Dermis microvascular lymphatic vessel endothelial cell (primary cell): ENCODE data around the gene ROR2. TPM values are rescaled to one million over a fixed set of nuclear protein-coding genes. Genes with fewer than 3 reads are reported as not detected.

Experiments
- DNase-seq, 2 donors: peaks; one replicate each; pipeline versions ENCODE4 v3.0.0 to v3.0.0-alpha.2; 2010; ENCODE audit warnings: low read depth in 2 of 2
- total RNA-seq: library from RNA; depleted of rRNA; stranded (reverse); fragments of >200 nt; gene quantifications from 2 replicates; pipeline ENCODE4 v1.2.1, GENCODE V29; 2014

ROR2 gene
- total RNA-seq, 1 donor from 2014 or later, result not detected

DNA sequence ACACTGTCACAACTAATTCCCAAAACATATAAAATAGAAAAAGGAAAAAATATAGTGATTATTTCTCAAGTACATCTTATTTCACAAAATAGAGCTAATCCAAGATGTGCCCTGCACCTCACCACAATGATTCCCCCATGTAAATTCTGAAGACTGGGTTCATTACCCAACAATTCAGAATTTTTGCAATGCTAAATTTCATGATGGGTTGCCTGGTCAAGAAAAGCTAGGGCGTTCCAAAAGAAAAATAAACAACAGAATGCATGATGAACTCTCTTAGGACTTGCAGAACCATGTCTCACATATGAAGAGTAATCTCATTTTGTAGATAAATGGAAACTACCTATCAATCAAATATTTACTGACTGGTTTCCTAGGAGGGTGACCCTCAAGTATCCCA is 266.8 kb downstream of the ROR2 start:
- DNase-seq, result no peak

DNA sequence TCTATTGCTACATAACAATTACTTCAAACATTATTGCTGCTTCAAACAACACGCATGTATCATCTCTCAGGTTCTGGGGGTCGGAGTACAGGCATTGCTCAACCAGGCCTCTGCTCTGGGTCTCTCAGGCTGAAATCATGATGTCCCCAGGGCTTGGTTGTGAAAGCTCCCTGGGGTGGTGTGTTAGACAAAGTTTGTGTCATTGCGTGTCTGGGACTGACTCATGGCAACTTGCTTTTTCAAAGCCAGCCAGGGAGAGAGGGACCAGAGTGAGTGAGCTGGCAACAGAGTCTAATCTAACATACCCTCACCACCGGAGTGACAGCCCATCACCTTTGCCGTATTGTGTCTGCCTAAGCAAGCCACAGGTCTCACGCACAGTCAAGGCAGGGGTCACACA is 267.2 kb downstream of the ROR2 start:
- DNase-seq, result no peak

DNA sequence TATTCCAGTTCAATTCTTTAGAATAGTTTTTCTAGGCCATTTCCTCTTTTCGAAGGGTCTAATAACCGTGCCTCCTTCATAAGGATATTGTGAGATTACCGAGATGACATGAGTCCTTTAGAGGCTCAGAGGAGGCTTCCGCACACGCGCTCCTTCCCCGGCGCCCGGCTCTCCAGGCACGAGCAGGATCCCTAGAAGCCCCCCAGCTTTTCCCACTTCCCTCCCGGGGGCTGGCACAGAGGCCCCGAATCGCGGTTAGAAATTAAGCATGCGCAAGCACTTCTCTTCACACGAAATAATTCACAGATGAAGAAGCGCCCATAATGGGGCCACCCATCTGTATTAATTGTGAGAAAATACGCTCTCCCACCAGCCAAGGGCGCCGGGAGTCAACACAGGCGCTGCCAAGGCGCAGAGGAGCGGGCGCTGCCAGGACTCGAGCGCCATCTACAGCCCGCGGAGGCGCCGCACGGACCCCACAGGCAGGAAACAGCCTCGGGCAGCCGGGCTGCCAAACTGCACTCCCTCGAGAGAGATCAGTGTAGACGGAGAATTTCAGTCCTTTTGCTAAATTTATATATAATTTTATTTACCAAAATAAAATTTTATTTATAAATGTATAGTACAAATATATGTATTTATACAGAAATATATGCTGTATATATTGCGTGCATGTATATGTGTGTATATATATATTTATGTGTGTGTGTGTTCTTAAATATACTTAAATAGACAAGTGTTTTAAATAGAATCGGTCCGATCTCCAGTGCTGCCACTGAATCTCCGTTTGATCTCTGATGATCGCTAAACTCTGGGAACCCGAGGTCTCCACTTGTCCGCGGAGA is 268.3 kb downstream of the ROR2 start:
- DNase-seq, result peak; percentile 21 to 50

DNA sequence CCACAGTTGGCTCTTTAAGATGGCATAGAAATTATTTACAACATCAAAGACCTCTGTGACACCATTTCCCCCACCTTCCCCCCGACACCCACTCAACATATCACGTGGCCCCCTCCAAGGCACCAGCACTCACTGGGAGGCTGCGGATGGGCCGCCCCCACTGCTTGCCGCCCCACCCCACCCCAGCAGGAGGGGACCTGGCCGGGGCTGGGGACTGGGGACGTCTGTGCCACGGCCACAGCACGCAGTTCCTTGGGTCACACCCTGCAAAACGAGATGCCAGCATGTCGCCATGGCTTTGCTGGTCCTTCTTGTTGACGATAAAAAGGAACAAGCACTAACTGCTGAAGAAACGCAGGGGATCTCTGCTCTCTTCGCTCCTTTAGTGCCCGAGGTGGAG is 269.0 kb downstream of the ROR2 start:
- no peak for DNase-seq

DNA sequence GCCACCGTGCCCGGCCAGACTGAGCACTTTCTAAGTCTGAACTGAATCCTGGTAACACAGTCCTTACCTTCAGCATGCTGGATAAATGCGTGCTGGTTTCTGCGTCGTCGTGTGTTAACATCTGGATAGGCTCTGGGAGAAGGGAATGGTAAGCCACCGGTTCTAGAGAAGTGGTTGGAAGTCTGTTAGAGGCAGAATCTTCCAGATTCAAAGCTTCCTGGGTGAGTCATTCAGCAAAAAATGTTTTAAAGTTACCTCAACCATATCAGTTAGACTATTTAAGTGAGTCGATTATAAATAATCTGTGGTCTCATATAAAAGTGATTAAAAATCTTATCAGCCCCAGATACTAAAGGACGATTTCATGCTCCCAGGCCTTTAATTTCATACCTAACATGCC is 269.9 kb downstream of the ROR2 start:
- DNase-seq, result no peak

DNA sequence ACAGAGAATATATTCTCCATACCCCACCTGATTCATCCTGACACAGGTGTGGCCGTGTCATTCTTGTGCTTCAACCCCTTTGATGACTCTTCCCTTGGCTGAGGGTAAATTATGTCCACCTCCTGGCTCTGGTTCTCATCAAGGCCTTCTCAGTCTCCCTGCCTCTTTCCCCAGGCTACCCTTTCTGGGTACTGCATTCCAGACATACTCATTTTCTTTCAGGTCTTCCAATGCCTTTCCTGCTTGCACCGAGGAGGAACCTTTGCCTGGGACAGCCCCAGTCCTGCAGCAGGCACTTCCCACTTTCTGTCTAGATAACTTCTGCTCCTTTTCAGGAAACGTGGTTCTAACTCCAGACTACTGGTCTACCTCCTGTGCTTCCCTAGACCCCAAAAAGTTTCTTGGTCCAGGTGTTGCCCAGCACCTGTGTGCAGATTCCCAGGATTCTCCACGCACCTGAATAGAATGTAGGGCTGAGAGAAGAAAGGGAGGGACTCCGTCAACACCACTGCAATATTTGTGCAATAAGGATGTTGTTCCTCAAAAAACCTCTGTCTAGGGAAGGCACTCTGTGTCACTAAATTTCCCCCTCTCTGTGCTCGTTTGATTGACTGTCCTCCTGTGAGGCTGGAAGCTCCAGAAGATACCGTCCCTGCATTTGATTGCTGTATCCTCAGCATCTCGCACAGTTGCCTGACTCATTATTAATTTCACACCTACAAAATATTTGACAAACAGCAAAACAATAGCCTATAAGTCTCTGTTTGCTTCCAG is 271.0 kb downstream of the ROR2 start:
- DNase-seq, result no peak

DNA sequence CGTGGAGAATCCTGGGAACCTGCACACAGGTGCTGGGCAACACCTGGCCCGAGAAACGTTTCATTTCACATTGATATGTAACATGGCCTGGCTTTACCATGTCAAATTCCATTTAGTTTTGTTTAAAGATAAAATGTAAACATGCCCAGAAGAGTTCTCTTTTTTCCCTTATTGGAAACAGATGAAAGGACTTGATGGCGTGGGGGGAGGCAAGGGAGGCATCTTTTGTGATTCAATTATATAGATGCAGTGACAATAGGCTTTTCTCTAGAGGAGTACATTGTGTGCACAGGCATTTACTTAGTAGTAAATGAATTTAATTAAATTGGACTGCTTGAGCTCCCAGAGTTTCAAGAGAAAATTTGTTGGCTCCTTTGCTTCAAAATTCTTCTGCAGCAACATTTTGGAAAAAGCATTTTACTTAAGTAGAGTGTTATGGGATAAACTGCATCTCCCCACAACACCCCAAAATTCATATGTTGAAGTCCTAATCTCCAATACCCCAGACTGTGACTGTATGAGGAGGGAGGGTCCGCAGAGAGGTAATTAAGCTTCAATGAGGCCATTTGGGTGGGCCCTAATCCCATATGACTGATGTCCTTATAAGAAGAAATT is 272.1 kb downstream of the ROR2 start:
- DNase-seq, result no peak

DNA sequence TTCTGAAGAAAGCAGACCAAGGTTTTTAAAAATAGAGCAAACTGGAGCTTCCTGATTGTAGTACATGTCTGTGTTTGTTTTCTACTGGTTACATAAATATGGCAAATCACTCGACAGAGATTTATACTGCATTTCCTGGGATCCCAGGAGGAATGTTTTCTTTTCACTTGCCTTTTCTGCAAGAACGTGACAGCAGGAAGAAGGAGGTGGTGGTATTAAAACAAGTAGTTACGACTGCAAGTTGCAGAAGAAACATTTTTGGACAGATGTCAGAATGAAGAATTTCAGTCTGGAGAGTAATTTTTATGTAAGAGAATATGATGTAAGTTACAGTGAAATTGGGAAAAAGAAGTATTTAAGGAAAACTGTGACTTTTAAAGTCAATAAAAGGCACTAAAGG is 272.7 kb downstream of the ROR2 start:
- no peak for DNase-seq

DNA sequence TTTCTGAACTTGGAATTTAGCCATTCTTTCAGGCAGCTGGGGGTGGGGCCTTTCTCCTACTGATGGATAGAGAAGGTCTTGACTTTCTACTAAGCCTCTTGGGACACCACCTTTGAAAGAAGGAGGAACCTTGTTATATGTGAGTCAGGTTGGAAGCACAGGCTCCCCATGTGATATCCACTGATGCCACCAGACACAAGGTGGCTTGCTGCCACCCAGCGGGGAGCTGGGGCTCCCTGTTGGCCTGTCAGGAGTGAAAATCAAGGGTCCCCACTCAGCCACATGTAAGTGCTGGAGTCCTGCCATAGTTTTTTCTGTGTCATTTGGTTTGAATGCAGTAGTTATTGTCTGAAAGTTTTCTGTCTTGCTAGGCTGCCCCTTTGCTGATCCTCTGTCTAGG is 274.0 kb downstream of the ROR2 start:
- DNase-seq, result no peak

DNA sequence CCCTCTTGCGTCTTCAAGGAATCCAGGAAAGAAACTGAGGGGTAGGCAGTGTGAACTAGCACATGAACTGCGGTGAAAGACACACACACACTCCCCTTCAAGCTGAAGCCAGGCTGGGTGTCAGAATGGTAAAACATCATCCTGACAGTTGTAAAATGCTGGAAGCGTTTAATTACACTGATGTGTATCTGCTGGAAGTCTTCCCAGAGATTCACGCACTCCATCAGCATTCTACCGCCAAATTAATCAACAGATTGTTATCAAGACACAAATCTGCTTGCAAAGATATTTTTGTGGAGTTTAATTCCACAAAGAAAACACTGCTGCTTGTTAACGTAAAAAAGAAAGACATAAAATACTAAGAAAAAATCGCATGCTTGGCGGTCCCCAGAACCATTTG is 285.4 kb downstream of the ROR2 start:
- no peak for DNase-seq

DNA sequence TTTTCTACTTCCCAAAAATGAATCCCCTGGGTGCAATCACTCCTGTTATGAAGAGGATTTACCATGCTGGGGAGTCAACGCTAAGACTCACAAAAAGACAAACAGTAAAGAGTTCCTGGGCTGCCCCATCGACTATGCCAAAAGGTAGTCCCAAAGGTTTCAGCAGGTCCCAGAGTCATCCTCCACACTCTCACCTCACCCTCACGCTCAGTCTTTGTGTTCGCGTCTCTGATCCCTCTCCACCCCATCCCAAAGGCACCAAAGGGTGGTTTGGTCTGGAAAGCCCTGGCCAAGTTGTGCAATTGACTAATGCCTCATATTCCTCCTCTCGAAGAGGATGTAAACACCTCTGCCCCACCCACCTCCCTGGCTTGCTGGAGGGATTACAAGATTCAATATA is 286.2 kb downstream of the ROR2 start:
- no peak for DNase-seq

DNA sequence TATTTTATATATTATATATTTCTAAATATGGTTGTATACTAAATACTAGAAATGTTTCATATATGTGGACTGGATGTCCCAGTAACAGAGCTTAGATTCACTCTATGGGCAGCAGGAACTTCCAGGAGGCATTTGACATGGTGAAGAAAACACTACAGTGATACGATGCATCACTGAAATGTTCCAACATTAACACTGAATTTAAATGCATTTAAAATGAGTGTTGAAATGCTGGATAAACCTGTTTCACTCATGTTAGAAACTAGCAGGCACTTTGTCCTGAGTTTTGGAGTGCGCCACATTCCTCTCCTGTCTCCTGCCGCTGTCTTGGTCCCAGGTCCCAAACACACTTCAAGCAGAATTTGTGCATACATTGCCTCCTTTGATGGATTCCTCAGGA is 288.6 kb downstream of the ROR2 start:
- no peak for DNase-seq

DNA sequence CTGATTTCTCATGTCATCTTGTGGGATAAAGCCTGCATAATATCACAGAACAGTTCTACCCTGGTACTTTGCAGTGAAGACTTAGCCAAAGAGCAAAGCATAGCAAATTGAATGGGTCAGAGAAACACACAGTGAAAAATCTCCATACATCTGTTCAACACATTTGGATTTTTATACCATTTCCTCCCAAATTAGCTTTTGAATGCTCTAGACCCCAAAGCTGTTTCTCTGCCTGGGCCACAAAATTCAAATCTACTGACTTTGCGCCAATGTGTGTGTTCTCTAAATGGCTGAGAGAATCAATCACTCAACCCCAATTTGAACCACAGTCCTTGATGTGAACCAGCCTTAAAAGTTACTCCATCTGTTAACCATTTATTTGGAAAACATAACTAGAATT is 289.5 kb downstream of the ROR2 start:
- DNase-seq, result no peak

DNA sequence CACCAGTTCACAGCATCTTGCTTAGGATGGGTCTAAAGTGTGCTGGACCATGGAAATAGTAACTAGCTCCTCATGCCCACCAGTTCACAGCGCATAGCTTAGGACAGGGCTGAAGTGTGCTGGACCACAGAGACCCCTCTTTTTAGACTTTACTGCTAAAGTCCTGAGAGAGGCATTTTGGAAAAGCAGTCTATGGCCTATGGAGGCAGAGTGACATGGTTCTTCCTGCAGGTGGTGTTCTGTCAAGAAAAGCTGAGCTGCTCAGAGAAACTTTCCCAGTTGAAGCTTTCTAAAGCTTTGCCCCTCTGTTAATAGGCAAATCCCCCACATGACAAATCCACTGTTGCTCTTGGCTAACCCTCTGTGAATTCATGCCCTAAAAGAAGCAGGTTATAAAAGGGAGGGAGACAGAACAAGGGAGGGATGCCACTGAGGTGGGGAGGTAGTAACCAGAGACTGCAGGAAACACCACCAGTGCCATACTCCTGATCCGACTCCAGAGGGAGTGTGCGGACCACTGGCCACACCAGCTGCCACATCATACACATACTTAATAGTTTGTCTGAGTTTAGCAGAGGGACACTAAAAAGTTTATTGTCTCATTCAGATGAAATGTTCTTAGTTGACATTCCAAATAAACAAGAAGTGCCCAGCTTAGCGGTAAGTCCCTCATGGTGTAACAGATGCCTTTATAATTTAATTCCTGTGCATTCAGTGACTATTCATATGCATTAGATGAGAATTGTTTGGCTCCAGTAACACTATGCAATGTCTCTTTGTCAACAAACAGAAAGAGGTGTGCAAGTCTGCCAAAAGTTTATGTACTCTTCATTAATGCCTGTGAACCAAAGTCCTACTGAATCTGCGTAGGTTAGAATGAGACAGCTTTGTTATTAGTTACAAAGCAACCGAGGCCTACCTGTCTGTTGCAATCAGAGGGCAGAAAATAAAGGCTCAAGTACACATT is 290.2 kb downstream of the ROR2 start:
- DNase-seq, result peak; percentile 12 to 27

DNA sequence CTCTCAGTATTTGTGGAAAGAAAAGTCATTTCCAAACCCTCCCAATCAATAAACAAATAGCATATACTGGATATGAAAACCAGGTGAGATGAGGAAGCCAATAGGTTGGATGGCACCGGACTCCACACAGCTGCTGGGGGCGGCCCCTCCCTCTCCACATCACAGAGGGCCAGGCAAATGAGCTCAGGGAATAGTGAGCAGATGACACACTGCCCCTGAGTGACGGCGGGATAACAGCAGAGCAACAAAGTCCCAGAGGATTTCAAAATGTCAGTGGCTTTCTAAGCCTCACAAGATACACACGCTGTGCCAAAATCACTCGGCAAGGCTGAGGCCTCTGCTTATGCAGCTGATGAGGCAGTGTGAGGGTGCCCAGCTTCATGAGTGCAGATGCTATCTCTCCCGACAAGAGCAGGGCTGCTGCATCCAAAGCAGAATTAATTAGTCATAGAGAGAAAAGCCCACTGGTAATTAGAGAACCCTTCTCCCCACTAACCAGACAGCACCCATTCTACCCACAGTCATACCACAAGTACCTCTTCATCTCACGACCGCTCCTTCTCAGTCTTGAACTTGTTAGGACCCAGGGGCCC is 291.4 kb downstream of the ROR2 start:
- no peak for DNase-seq

DNA sequence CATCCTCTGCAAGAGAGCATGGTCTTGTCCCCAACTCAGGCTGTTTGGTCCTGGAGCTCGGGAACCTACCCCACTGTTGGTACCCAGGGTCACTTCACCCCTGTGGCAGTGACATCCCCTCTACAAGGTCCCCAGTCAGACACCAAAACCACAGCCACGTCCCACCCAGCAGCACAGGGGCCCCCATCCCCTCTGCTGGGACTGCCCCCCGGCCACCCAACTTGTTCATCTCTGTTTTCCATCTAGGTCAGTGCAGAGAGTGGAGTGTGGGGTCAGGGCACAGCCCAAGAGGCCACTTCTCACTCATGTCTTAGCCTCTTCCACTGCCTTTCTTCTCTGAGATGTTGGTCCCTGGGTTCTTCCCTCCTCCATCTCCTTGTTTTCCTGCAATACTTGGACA is 292.5 kb downstream of the ROR2 start:
- no peak for DNase-seq

DNA sequence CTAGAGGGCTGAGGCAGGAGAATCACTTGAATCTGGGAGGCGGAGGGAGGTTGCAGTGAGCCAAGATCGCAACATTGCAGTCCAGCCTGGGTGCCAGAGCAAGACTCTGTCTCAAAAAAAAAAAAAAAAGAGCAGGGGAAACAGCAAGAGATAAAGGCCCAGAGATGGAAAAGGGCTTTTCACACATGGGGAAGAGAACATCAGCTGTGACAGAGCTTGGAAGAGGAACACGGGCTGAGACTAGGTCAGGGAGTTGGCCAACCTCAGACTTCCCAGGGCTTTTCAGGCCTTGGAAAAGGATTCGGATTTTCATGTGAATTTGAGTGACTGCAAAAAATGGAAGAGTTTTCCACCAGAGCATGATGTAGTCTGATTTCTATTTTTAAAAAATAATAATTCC is 294.4 kb downstream of the ROR2 start:
- DNase-seq, result no peak

DNA sequence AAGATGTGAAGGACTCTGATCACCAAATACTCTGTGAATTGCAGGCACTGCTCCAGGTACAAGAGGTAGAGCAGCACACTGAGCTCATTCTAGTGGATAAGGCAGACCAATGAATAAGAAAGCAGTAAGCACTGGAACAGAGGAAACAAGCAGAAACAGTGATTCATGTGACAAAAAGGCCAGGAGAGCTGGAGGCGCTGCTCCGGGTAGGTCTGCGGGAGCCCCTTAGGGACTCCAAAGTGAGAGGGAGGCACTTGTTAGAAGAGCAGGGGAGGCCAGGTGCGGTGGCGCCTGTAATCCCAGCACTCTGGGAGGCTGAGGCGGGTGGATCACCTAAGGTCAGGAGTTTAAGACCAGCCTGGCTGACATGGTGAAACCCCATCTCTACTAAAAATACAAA is 294.8 kb downstream of the ROR2 start:
- DNase-seq, result no peak

DNA sequence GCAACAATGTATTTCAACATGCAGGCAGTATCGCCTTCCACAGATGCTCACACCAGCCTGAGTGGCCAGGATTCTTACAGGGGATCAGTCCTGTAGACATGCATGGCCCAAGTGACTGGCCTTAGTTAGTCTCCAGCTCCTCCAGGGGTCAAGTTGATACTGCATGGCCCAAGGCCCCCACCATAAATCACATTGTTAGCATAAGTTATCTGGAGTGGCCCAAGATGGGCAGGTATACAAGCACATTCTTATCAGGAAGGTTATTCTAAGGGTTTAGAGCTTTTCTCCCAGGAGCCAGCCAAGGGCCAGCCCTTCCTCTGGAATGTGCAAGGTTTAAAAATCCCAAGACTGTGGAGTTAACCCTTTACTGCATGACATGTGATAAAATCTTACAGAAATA is 295.5 kb downstream of the ROR2 start:
- no peak for DNase-seq

DNA sequence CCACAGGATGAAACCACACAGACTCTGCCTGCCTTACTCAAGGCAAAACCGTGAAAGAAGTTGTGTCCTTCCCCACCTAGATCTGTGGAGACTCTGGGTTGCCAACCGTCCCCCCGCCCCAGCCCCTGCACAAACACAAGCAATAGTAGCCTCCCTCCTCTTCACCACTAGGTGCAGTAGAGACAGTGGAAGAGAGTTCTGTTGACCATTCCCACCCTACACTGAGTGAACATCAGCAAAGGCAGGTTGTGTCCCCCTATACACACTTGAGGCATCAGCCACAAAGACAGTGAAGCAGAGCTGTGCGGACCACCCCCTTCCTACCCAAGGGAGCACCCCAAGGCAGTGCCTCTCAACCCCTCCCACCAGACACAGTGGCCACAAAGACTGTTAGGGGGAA is 302.7 kb downstream of the ROR2 start:
- DNase-seq, result no peak

DNA sequence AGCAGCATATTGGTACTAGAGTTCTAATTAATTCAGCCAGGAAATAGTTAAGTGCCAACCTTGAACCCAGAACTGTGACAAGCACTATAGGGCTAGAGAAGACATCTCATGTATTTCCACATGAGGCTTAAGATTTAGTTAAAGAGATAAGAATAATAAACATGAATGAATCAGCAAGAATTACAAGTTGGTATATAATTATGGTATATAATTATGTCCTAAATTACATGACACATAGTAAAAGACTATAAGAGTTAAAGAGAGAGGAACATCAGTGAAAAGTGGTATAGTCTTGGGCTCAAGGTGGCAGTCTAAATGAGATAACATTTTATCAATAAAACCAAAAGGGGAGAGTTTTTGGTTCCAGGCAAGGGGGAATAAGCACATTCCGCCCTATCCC is 303.3 kb downstream of the ROR2 start:
- DNase-seq, result no peak
